WTC11 (cell line): ENCODE results near the gene CLTB.

ENCODE experiments used
- EMX1 ChIP-seq: fragments of 250-450 bp; sonication (Bioruptor Pico); IDR thresholded peaks from 2 replicates; pipeline ENCODE4 v1.8.0; 2021; ENCODE audit warnings: mild to moderate bottlenecking
- TF ChIP-seq, protein P1 (sequence below): sonication (generic); formaldehyde crosslinking; IDR thresholded peaks from 2 replicates; pipeline ENCODE4 v1.8.0; 2022; ENCODE audit warnings: mild to moderate bottlenecking, missing genetic modification reagents
- TF ChIP-seq, protein P2 (sequence below): fragments of 200-600 bp; IDR thresholded peaks from 2 replicates; pipeline ENCODE4 v1.8.0; 2022; ENCODE audit warnings: antibody characterized with exemption

DNA sequence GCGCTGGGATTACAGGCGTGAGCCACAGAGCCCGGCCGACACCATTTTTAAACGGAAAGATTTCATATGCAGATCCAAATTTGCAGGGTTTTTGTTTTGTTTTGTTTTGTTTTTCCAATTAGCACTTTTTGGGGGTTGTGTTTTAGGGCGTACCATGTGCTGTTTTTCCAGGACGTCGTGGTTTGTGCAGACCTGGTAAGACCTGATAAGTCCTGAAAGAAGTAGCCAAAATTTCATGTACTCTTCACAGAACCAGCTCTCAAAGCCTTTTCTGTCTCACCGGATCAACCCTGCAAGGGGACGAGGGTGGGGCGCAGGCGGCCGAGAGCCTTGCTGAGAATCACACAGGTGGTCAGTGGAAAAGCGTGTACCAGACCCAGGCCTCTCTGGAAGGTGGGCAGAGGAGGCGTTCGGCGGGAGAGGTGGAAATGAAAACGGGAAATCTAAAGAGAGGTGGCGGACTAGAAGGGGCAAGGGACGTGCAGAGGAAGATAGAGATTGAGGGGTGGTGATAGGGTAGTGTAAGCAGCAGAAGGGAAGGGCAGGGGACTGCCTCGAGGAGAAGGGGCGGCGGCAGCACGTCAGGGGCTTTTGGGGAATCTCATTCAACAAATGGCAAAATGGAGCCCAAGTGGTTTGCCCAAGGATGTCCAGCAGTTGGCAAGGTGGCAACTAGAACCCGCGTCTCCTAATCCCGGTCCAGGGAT, 30.7 kb upstream of the CLTB start:
- TF ChIP-seq EMX1 (CRISPR knock-in tag) = no peak
- TF ChIP-seq, protein P1, sequence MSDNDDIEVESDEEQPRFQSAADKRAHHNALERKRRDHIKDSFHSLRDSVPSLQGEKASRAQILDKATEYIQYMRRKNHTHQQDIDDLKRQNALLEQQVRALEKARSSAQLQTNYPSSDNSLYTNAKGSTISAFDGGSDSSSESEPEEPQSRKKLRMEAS = no peak
- TF ChIP-seq, protein P2, sequence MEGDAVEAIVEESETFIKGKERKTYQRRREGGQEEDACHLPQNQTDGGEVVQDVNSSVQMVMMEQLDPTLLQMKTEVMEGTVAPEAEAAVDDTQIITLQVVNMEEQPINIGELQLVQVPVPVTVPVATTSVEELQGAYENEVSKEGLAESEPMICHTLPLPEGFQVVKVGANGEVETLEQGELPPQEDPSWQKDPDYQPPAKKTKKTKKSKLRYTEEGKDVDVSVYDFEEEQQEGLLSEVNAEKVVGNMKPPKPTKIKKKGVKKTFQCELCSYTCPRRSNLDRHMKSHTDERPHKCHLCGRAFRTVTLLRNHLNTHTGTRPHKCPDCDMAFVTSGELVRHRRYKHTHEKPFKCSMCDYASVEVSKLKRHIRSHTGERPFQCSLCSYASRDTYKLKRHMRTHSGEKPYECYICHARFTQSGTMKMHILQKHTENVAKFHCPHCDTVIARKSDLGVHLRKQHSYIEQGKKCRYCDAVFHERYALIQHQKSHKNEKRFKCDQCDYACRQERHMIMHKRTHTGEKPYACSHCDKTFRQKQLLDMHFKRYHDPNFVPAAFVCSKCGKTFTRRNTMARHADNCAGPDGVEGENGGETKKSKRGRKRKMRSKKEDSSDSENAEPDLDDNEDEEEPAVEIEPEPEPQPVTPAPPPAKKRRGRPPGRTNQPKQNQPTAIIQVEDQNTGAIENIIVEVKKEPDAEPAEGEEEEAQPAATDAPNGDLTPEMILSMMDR = no peak
